Loucy (cell line): ENCODE measurements around the gene RAB32.

Experiments used
- H2AFZ ChIP-seq: fragments of 200-600 bp; sonication (generic); 2 replicates; pipeline ENCODE4 v1.6.0; 2016; ENCODE audit warnings: antibody characterized with exemption, mild to moderate bottlenecking, low read length, moderate library complexity
- H3F3A ChIP-seq: fragments of 200-600 bp; 2 replicates; pipeline ENCODE4 v1.6.0; 2016; ENCODE audit warnings: antibody characterized with exemption, low read depth, mild to moderate bottlenecking
- H3K27me3 ChIP-seq: fragments of 200-600 bp; sonication (generic); 2 replicates; pipeline ENCODE4 v1.6.1; 2014; ENCODE audit warnings: low read length, mild to moderate bottlenecking; ENCODE audit not compliant: insufficient read depth, poor library complexity, severe bottlenecking
- H3K36me3 ChIP-seq: fragments of 200-600 bp; sonication (generic); 2 replicates; pipeline ENCODE4 v1.6.1; 2016; ENCODE audit warnings: low read length; ENCODE audit not compliant: insufficient read depth
- H3K4me1 ChIP-seq: fragments of 200-600 bp; sonication (generic); 2 replicates; pipeline ENCODE4 v1.5.1; 2014; ENCODE audit warnings: low read length, mild to moderate bottlenecking; ENCODE audit not compliant: insufficient read depth, poor library complexity, severe bottlenecking
- H3K4me2 ChIP-seq: fragments of 200-600 bp; sonication (generic); 2 replicates; pipeline ENCODE4 v1.6.0; 2014; ENCODE audit warnings: antibody characterized with exemption, low read length, low read depth, mild to moderate bottlenecking; ENCODE audit not compliant: poor library complexity, severe bottlenecking
- H3K4me3 ChIP-seq: fragments of 200-600 bp; sonication (generic); 2 replicates; pipeline ENCODE4 v1.5.1; 2014; ENCODE audit warnings: low read length, mild to moderate bottlenecking, mixed read lengths; ENCODE audit not compliant: poor library complexity, severe bottlenecking
- H3K79me2 ChIP-seq: fragments of 200-600 bp; sonication (generic); 2 replicates; pipeline ENCODE4 v1.6.1; 2014; ENCODE audit warnings: low read length; ENCODE audit not compliant: insufficient read depth
- H3K9ac ChIP-seq: fragments of 200-600 bp; sonication (generic); 2 replicates; pipeline ENCODE4 v1.6.0; 2014; ENCODE audit warnings: mild to moderate bottlenecking, low read depth, low read length, moderate library complexity; ENCODE audit not compliant: poor library complexity, severe bottlenecking
- H3K9me2 ChIP-seq: fragments of 200-600 bp; sonication (generic); replicated peaks from 2 replicates; pipeline ENCODE4 v1.6.1; 2016; ENCODE audit warnings: low read depth, low read length, mixed read lengths
- H3K9me3 ChIP-seq: fragments of 200-600 bp; sonication (generic); 2 replicates; pipeline ENCODE4 v1.6.1; 2014; ENCODE audit warnings: mild to moderate bottlenecking, antibody characterized with exemption, low read length, low read depth; ENCODE audit not compliant: insufficient read depth
- H4K20me1 ChIP-seq: fragments of 200-600 bp; sonication (generic); 2 replicates; pipeline ENCODE4 v1.6.0; 2014; ENCODE audit warnings: antibody characterized with exemption, low read length, mild to moderate bottlenecking; ENCODE audit not compliant: insufficient read depth, poor library complexity, severe bottlenecking
- EZH2phosphoT487 ChIP-seq: fragments of 200-600 bp; IDR thresholded peaks from 2 replicates; pipeline ENCODE4 v1.6.1; 2018; ENCODE audit warnings: antibody characterized with exemption, mild to moderate bottlenecking, moderate library complexity, borderline replicate concordance
- TF ChIP-seq, protein P1 (sequence below): fragments of 200-600 bp; sonication (generic); conservative IDR thresholded peaks from 2 replicates; pipeline ENCODE4 v1.5.1; 2014; ENCODE audit warnings: mild to moderate bottlenecking, antibody characterized with exemption, low read length

The RAB32 gene

DNA sequence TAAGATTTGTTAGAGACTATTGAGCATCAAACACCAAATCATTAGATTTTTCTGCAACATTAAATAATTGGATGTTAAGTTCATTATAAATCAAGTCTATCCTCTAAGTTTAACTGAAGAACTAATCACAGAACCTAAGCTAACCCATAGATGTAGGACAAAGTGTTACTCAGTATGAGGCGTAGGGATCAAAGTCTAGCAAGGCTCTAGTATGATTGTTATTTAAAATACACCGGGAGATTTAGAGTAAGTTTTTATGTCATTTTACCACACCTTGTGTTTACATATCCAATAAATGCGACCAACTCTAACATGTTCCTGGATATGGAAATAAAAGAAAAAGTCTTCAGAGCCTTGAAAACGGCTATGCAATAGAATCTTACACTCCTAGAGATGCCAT, 57.7 kb downstream of the RAB32 start:
- no peaks in the 10 kb centered on the region for H4K20me1 ChIP-seq
- H3K36me3 ChIP-seq, result no peaks in the 10 kb centered on the region
- TF ChIP-seq, protein P1, sequence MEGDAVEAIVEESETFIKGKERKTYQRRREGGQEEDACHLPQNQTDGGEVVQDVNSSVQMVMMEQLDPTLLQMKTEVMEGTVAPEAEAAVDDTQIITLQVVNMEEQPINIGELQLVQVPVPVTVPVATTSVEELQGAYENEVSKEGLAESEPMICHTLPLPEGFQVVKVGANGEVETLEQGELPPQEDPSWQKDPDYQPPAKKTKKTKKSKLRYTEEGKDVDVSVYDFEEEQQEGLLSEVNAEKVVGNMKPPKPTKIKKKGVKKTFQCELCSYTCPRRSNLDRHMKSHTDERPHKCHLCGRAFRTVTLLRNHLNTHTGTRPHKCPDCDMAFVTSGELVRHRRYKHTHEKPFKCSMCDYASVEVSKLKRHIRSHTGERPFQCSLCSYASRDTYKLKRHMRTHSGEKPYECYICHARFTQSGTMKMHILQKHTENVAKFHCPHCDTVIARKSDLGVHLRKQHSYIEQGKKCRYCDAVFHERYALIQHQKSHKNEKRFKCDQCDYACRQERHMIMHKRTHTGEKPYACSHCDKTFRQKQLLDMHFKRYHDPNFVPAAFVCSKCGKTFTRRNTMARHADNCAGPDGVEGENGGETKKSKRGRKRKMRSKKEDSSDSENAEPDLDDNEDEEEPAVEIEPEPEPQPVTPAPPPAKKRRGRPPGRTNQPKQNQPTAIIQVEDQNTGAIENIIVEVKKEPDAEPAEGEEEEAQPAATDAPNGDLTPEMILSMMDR, result no peak
- TF ChIP-seq EZH2phosphoT487, result no peak
- H2AFZ ChIP-seq, result no peak overlapping the region
- H3K9me3 ChIP-seq, result no peaks in the 10 kb centered on the region
- H3K9ac ChIP-seq, result no peak overlapping the region
- H3K4me2 ChIP-seq, result no peak overlapping the region
- H3K27me3 ChIP-seq, result no peaks in the 10 kb centered on the region
- no peak overlapping the region for H3K4me3 ChIP-seq
- no peaks in the 10 kb centered on the region for H3K4me1 ChIP-seq
- H3F3A ChIP-seq, result no peaks in the 10 kb centered on the region
- no peaks in the 10 kb centered on the region for H3K9me2 ChIP-seq
- no peaks in the 10 kb centered on the region for H3K79me2 ChIP-seq

DNA sequence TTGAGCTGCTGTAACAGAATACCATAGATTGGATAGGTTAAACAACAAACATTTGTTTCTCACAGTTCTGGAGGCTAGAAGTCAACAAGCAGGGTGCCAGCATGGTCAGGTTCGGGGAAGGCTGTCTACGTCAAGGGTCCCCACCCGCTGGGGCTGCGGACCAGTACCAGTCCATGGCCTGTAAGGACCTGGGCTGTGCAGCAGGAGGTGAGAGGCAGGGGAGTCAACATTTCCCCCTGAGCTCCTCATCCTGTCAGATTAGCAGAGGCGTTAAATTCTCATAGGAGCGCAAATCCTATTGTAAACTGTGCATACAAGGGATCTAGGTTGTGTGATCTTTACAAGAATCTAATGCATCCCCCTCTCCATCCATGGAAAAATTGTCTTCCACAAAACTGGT, 58.9 kb downstream of the RAB32 start:
- Histone ChIP-seq H3K27me3 (no peaks in the 10 kb centered on the region), H2AFZ (no peak overlapping the region), H3K36me3 (no peaks in the 10 kb centered on the region), H3K9me3 (no peaks in the 10 kb centered on the region), H3F3A (no peaks in the 10 kb centered on the region), H3K9ac (no peak overlapping the region), H3K4me3 (no peak overlapping the region), H3K4me1 (no peaks in the 10 kb centered on the region), H3K4me2 (no peak overlapping the region), H3K9me2 (no peaks in the 10 kb centered on the region), H4K20me1 (no peaks in the 10 kb centered on the region), H3K79me2 (no peaks in the 10 kb centered on the region)
- TF ChIP-seq EZH2phosphoT487, result no peak
- TF ChIP-seq, protein P1, result no peak
